ENCODE results near the gene SYNPO2. TPM values are rescaled to one million over a fixed set of nuclear protein-coding genes. Genes with fewer than 3 reads are reported as not detected.
"Not testable (repeated sequence)": the region's sequence is repeated elsewhere in the genome, so short reads cannot be mapped to it uniquely, and the experiment has no call there.

The SYNPO2 gene
- total RNA-seq, 2 experiments from 2014 or later = 0.16 to 0.28 TPM

DNA sequence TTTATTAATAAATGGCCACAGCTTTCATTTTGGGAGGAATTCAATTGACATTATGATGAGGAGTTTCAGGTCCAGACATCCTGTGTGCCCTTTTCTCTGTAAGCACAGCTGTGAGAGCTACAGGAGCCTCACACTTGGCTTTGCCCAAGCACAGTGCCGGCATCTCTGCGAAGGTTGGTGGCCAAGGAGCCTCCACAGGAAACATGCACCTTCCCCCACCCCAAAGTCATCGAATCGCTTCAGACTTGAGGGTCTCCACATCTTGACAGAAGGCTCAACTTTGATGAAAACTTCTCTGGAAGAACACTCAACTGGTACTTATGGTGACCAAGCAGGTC lies 100.0 kb downstream of the SYNPO2 start:
- no peaks in the 10 kb centered on the region for H3K4me1 Mint-ChIP-seq
- no peak overlapping the region for H3K27ac Mint-ChIP-seq
- ATAC-seq = no peak
- peaks cover 3% of the 10 kb centered on the region for H3K27me3 Mint-ChIP-seq
- intact Hi-C loops (cut with DNase I, micrococcal nuclease) = no loop called here
- ChIA-PET CTCF (interaction anchor here (1.5 to 1.6 kb wide), 2 partner anchors 9 to 53 kb away, joined by 3 to 4 read pairs; no protein-coding TSS in a partner anchor), POLR2A (no interaction called here)
- no peak for DNase-seq
- no peak overlapping the region for H3K4me3 Mint-ChIP-seq
- H3K9me3 Mint-ChIP-seq (ENCODE audit: low read depth) = no peaks in the 10 kb centered on the region
- no peaks in the 10 kb centered on the region for H3K36me3 Mint-ChIP-seq (ENCODE audit: low read depth)

DNA sequence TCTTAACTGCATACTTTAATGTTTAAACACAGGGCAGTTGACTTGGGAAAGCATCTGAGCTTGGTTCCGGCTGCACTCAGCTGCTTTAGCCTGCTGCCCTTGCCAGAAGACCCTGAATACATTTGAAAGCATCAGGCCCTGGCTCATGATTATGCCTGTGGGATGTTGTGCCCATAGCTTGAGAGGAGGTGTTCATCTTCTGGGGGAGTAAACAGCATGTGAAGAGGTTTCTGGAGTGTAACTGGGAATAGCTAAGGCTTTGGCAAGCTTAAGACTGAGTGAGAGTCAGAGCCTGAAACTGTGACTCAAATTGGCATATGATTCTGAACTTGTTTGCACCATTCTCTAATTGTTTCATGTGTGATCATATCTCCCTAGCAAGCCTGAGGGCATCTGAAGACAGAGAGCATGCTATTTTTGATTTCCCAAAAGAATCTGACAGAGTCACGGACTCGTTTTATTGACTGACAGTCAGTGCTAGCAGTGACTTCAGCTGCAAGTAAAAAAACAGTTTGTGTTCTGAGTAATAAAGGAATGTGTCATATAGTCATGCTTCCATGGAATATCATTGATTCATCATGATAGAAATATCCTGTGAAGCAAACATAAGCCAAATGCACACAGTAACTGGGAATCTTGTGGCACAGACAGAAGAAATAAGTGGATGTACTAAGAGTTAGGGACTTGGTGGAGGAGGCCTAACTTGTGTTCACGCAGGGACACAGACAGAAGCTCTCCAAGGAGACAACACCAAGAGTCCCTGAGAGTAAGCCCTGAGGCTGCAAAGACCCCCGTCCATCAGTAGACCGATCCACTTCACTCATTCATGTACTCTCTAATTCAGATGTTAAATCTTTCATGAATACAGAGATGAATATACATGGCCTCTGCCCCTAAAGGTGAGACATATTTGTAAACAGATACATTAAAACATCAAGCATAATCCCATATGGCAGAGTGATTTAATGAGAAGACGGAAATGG lies 100.7 kb downstream of the SYNPO2 start:
- Mint-ChIP-seq H3K9me3 (ENCODE audit: low read depth) (no peaks in the 10 kb centered on the region), H3K36me3 (ENCODE audit: low read depth) (no peaks in the 10 kb centered on the region), H3K4me1 (no peaks in the 10 kb centered on the region), H3K4me3 (no peak overlapping the region), H3K27ac (no peak overlapping the region), H3K27me3 (no peaks in the 10 kb centered on the region)
- ATAC-seq = peak; percentile 70
- POLR2A ChIA-PET = no interaction called here
- no peak for DNase-seq
- CTCF ChIA-PET = interaction anchor here (0.8 to 1.6 kb wide), 4 partner anchors 10 to 301 kb away, joined by 3 to 4 read pairs (median 3); no protein-coding TSS in a partner anchor
- intact Hi-C loops (cut with DNase I, micrococcal nuclease) = no loop called here

DNA sequence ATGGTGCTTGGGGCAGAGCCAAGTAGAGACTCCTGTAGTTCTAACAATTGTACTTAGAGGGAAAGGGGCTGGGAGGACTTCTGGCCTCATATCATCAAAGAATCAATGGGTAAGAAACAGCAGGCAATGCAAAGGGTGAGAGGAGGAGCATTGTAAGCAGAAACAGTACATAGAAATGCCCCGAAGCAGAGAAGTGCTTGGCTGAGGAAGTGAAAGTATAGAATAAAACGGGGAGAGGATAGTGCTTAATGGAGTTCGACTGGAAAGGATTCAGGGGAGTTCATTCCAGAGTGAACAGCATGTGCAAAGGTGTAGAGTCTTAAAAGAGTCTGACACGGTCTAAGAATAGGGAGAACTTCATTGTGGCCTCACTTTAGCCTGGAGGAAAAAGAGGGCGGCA lies 103.0 kb downstream of the SYNPO2 start:
- no peaks in the 10 kb centered on the region for H3K4me1 Mint-ChIP-seq
- DNase-seq (no peak), ATAC-seq (no peak)
- no peaks in the 10 kb centered on the region for H3K9me3 Mint-ChIP-seq (ENCODE audit: low read depth)
- H3K27me3 Mint-ChIP-seq = no peaks in the 10 kb centered on the region
- intact Hi-C loops (cut with DNase I, micrococcal nuclease) = no loop called here
- H3K36me3 Mint-ChIP-seq (ENCODE audit: low read depth) = no peaks in the 10 kb centered on the region
- H3K27ac Mint-ChIP-seq = no peak overlapping the region
- POLR2A ChIA-PET = no interaction called here
- CTCF ChIA-PET = no interaction called here
- no peak overlapping the region for H3K4me3 Mint-ChIP-seq

DNA sequence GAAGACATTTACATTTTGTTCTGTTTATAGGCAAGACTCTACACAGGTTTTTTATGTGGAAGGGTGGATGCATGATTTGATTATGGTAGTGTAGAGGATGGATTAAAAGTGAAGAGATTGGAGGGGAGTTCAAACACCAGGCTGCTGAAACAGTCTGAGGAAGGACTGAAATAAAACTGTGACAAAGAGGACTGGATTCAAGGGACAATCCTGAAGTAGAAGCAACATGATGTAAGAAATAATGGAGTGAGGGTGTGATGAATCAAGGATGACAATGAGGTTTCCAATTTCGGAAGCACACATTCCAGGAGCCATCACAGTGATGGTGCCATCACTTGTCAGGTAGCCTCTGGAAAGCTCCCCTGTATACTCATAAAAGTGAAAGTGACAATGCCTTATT lies 103.5 kb downstream of the SYNPO2 start:
- POLR2A ChIA-PET = no interaction called here
- ATAC-seq (no peak), DNase-seq (no peak)
- H3K4me1 Mint-ChIP-seq = no peaks in the 10 kb centered on the region
- CTCF ChIA-PET = no interaction called here
- H3K4me3 Mint-ChIP-seq = no peak overlapping the region
- H3K27me3 Mint-ChIP-seq = no peaks in the 10 kb centered on the region
- H3K36me3 Mint-ChIP-seq (ENCODE audit: low read depth) = no peaks in the 10 kb centered on the region
- intact Hi-C loops (cut with DNase I, micrococcal nuclease) = no loop called here
- H3K9me3 Mint-ChIP-seq (ENCODE audit: low read depth) = no peaks in the 10 kb centered on the region
- H3K27ac Mint-ChIP-seq = no peak overlapping the region

DNA sequence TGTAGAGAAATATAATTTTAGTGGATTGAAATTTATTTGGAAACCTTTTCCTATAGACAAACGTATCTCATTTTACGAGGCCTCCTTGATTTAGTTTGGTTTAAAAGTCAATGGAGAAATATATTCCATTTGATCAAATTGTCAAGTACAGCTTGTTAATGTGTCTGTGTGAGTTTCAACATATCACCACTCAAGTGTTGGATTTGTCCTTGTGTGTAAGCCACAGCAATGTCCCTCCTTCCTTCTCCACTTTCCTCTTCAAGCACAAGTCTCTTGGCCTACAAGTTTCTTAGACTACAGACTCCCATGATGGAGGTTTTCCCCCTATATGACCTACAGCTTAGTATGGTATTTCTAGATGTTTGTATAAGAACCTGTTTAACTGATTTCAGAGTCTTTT lies 104.7 kb downstream of the SYNPO2 start:
- no peak overlapping the region for H3K4me3 Mint-ChIP-seq
- intact Hi-C loops (cut with DNase I, micrococcal nuclease) = no loop called here
- H3K4me1 Mint-ChIP-seq = no peaks in the 10 kb centered on the region
- no peak overlapping the region for H3K27ac Mint-ChIP-seq
- POLR2A ChIA-PET = no interaction called here
- no peaks in the 10 kb centered on the region for H3K36me3 Mint-ChIP-seq (ENCODE audit: low read depth)
- H3K9me3 Mint-ChIP-seq (ENCODE audit: low read depth) = no peaks in the 10 kb centered on the region
- no peak for ATAC-seq
- peaks cover 3% of the 10 kb centered on the region for H3K27me3 Mint-ChIP-seq
- CTCF ChIA-PET = interaction anchor here (0.6 to 1.2 kb wide), 2 partner anchors 18 to 244 kb away, joined by 3 read pairs; no protein-coding TSS in a partner anchor
- no peak for DNase-seq

DNA sequence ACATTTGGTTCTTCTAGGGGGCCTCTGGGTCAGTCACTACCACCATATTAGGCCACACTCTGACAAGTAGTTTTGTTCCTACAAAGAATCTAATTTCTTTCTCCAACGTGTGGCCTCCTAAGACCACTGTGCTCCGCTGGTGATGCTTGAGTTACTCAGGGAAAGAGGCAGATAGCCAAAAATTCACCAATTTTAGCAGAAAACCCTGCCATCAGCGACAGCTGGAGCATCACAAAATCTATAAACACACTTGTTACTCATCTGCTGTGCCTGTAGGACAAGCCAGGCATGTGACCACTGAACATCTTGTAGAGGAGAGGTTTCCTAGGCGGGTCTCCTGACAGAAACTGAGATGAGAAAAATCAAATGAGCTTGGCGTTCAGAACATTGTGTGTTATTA lies 105.4 kb downstream of the SYNPO2 start:
- POLR2A ChIA-PET = no interaction called here
- ATAC-seq (no peak), DNase-seq (no peak)
- Mint-ChIP-seq H3K9me3 (ENCODE audit: low read depth) (no peaks in the 10 kb centered on the region), H3K36me3 (ENCODE audit: low read depth) (no peaks in the 10 kb centered on the region), H3K27ac (no peak overlapping the region), H3K4me1 (no peaks in the 10 kb centered on the region), H3K4me3 (no peak overlapping the region), H3K27me3 (peaks cover 5% of the 10 kb centered on the region)
- CTCF ChIA-PET = interaction anchor here (1.2 kb wide), 1 partner anchor 14 kb away, joined by 3 read pairs; no protein-coding TSS in a partner anchor
- intact Hi-C loops (cut with DNase I, micrococcal nuclease) = no loop called here

DNA sequence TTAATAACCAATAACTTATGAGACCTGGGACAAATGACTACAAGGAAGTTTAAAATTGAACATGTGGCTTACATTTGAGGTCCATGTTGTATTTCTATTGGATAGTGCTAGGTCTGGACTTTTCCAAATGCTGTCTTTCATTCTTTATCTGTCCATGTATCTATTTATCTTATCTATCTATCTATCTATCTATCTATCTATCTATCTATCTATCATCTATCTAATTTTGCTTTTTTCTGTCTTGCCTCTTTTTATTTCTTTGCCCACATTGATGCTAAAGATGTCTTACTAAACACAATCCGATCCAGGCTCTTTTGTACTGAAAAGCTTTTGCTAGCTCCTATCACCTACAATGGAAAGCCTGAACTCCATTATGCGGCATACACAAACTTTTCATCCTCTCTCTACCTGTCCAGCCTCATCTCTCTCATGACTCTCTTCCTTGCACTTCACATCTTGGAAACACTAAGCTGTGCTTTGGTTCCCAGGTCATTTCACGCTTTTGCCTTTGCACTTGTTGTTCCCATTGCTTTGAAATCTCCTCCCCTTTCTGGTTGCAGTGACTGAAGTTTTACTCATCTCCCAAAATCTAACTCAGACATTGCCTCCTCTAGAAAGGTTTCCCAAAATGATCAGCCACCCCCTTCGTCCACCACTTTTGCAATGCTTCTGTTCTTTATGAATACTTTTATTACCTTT lies 107.2 kb downstream of the SYNPO2 start:
- ChIA-PET POLR2A (no interaction called here), CTCF (no interaction called here)
- Mint-ChIP-seq H3K9me3 (ENCODE audit: low read depth) (no peaks in the 10 kb centered on the region), H3K27me3 (peaks cover 5% of the 10 kb centered on the region), H3K4me3 (no peak overlapping the region), H3K4me1 (no peaks in the 10 kb centered on the region), H3K27ac (no peak overlapping the region), H3K36me3 (ENCODE audit: low read depth) (no peaks in the 10 kb centered on the region)
- ATAC-seq = no peak
- intact Hi-C loops (cut with DNase I, micrococcal nuclease) = no loop called here
- DNase-seq = no peak

DNA sequence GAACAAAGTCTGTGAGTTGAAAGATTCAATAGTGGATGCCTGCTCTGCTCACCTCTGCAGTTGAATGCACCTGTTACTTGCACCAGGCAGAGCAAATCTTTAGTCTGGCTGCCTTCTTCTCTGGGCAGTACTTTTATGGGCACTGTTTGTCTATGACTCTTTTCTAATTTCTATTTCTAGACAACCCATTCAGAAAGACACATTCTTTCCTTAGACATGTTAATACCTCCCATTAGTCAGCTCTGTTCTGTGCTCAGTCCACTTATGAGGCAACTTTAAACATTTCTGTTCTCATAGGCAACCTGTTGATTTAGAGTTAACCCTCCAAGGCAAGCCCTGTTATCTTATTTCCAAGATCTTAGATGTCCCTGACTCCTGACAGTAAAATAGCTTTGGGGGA lies 108.9 kb downstream of the SYNPO2 start:
- DNase-seq = no peak
- no peak for ATAC-seq
- Mint-ChIP-seq H3K4me1 (no peaks in the 10 kb centered on the region), H3K36me3 (ENCODE audit: low read depth) (no peaks in the 10 kb centered on the region), H3K9me3 (ENCODE audit: low read depth) (no peaks in the 10 kb centered on the region), H3K4me3 (no peak overlapping the region), H3K27ac (no peak overlapping the region), H3K27me3 (peaks cover 6% of the 10 kb centered on the region)
- POLR2A ChIA-PET = no interaction called here
- CTCF ChIA-PET = no interaction called here
- intact Hi-C loops (cut with DNase I, micrococcal nuclease) = no loop called here

DNA sequence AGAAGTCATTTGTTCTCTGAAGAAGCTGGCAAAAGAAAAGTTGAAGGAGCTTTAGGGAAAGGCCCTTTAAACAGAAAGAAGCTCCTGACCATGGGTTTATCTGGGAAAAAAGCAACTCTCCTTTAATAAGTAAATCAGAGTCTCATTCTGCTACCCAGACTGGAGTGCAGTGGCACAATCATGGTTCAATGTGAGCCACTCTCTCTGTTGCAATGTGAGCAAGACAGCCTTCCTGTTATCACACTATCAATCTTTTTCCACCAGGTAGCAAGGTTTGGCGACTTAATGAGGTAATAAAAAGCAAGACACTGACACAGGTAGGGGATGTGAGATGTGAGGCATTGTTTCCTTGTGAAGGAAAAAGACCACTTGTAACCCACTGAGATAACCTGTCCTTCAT lies 111.3 kb downstream of the SYNPO2 start:
- ChIA-PET CTCF (interaction anchor here (1.2 kb wide), 1 partner anchor 19 kb away, joined by 3 read pairs; no protein-coding TSS in a partner anchor), POLR2A (no interaction called here)
- Mint-ChIP-seq H3K27me3 (peaks cover 6% of the 10 kb centered on the region), H3K9me3 (ENCODE audit: low read depth) (no peaks in the 10 kb centered on the region), H3K4me3 (no peak overlapping the region), H3K36me3 (ENCODE audit: low read depth) (no peaks in the 10 kb centered on the region), H3K4me1 (no peaks in the 10 kb centered on the region), H3K27ac (no peak overlapping the region)
- DNase-seq = no peak
- ATAC-seq = no peak
- intact Hi-C loops (cut with DNase I, micrococcal nuclease) = no loop called here

DNA sequence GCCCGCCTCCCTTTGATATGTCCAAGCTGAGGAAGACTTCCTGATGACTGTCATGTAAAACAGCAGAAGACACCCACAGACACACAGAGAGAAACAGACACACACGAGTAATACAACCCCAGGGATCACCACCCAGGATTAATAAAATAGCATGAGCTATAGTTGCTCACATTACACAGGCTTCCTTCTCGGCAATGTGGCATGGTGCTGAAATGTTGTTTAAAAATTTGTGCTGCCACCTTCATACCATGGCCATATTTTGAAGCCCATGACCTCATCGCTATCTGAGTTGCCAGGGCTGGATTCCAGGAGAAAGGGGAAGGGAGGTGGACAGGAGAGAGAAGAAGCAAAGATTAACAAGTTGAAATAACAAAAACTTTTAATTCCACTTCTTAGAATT lies 111.7 kb downstream of the SYNPO2 start:
- intact Hi-C loops (cut with DNase I, micrococcal nuclease) = no loop called here
- H3K27me3 Mint-ChIP-seq = peaks cover 6% of the 10 kb centered on the region
- ATAC-seq (no peak), DNase-seq (no peak)
- no peak overlapping the region for H3K4me3 Mint-ChIP-seq
- H3K36me3 Mint-ChIP-seq (ENCODE audit: low read depth) = no peaks in the 10 kb centered on the region
- H3K9me3 Mint-ChIP-seq (ENCODE audit: low read depth) = no peaks in the 10 kb centered on the region
- no peaks in the 10 kb centered on the region for H3K4me1 Mint-ChIP-seq
- no peak overlapping the region for H3K27ac Mint-ChIP-seq
- ChIA-PET CTCF (interaction anchor here (1.2 kb wide), 1 partner anchor 19 kb away, joined by 3 read pairs; no protein-coding TSS in a partner anchor), POLR2A (interaction anchor here (0.7 kb wide), 1 partner anchor 1471 kb away, joined by 3 read pairs; no protein-coding TSS in a partner anchor)

DNA sequence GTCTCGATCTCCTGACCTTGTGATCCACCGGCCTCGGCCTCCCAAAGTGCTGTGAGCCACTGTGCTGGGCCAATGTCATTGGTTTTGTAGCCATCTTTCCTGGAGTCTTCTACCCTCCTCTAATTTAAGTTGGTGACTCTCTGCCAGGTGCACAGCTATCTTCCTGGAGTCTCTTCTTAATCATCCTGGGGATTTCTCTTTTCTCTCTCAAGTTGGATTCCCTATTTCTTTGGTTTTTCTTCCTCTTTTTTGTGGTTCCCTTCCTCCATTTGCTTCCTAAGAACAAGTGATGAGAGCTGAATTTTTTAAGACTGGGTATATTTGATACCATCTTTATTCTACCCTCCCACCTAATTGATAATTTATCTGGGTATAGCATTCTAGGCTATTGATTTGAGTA lies 113.8 kb downstream of the SYNPO2 start:
- no peak for DNase-seq
- POLR2A ChIA-PET = no interaction called here
- Mint-ChIP-seq H3K9me3 (ENCODE audit: low read depth) (no peaks in the 10 kb centered on the region), H3K27ac (no peak overlapping the region), H3K4me3 (no peak overlapping the region), H3K27me3 (peaks cover 6% of the 10 kb centered on the region), H3K36me3 (ENCODE audit: low read depth) (no peaks in the 10 kb centered on the region), H3K4me1 (no peaks in the 10 kb centered on the region)
- no peak for ATAC-seq
- intact Hi-C loops (cut with DNase I, micrococcal nuclease) = no loop called here
- CTCF ChIA-PET = no interaction called here

DNA sequence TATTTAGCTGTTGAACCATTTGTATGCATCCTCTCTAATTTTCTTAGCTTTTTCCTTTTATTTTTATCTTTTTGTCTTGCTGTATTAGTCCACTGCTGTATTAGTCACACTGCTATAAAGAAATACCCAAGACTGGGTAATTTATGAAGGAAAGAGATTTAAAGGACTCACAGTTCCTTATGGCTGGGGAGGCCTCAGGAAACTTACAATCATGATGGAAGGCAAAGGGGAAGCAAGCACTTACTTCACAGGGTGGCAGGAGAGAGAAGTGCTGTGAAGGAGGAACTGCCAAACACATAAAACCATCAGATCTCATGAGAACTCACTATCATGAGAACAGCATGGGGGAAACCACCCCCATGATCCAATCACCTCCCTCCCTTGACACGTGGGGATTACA lies 114.3 kb downstream of the SYNPO2 start:
- H3K27me3 Mint-ChIP-seq; H3K36me3 Mint-ChIP-seq (ENCODE audit: low read depth); CTCF ChIA-PET; H3K9me3 Mint-ChIP-seq (ENCODE audit: low read depth); POLR2A ChIA-PET; ATAC-seq; H3K27ac Mint-ChIP-seq; intact Hi-C loops (cut with DNase I, micrococcal nuclease); H3K4me1 Mint-ChIP-seq; H3K4me3 Mint-ChIP-seq; DNase-seq: not testable (repeated sequence)

All from activated CD4-positive, alpha-beta T cell treated with anti-CD3 and anti-CD28 coated beads for 36 hours (primary cell).